Natural killer cell (primary cell): ENCODE measurements around the gene FBXL17. TPM values are rescaled to one million over a fixed set of nuclear protein-coding genes. Genes with fewer than 3 reads are reported as not detected.

Source experiments
- ATAC-seq, 3 donors: fragments of 150-1000 bp in 2 of 3; fragments of 200-7000 bp in 1 of 3; cut with Tn5 transposase; 1 replicate in 1 of 3; 2 replicates in 2 of 3; pipeline ENCODE4 v1.10.0; 2021; ENCODE audit warnings: mild to moderate bottlenecking in 2 of 3, moderate library complexity in 2 of 3
- DNase-seq, 2 donors: peaks; one replicate each; pipeline versions ENCODE4 v3.0.0 to v3.0.0-alpha.2; 2013 to 2021; ENCODE audit warnings: mixed read lengths in 1 of 2
- H3K27ac ChIP-seq: one replicate; pipeline ENCODE4 v1.5.1; 2013; ENCODE audit warnings: mild to moderate bottlenecking, low read length
- H3K27me3 ChIP-seq: one replicate; pipeline ENCODE4 v1.6.1; 2013; ENCODE audit warnings: low read length; ENCODE audit not compliant: control insufficient read depth, insufficient read depth
- H3K36me3 ChIP-seq: one replicate; pipeline ENCODE4 v1.6.1; 2013; ENCODE audit warnings: low read length; ENCODE audit not compliant: control insufficient read depth, insufficient read depth
- H3K4me1 ChIP-seq: one replicate; pipeline ENCODE4 v1.6.1; 2013; ENCODE audit warnings: low read length; ENCODE audit not compliant: control insufficient read depth, insufficient read depth
- H3K4me3 ChIP-seq: one replicate; pipeline ENCODE4 v1.5.1; 2013; ENCODE audit warnings: low read length
- H3K9me3 ChIP-seq: one replicate; pipeline ENCODE4 v1.6.1; 2013; ENCODE audit warnings: low read length; ENCODE audit not compliant: control insufficient read depth, insufficient read depth
- H3K27ac Mint-ChIP-seq, 2 donors: one replicate each; pipeline ENCODE4 v1.8.0; 2022; ENCODE audit warnings: mild to moderate bottlenecking in 2 of 2, mixed read lengths in 2 of 2, moderate library complexity in 1 of 2
- H3K27me3 Mint-ChIP-seq, 2 donors: one replicate each; pipeline ENCODE4 v1.8.0; 2022; ENCODE audit warnings: low read depth in 2 of 2, mixed read lengths in 2 of 2
- H3K36me3 Mint-ChIP-seq: one replicate; pipeline ENCODE4 v1.8.0; 2022; ENCODE audit warnings: mixed read lengths
- H3K4me1 Mint-ChIP-seq, 2 donors: one replicate each; pipeline ENCODE4 v1.8.0; 2022; ENCODE audit warnings: mixed read lengths in 2 of 2
- H3K4me3 Mint-ChIP-seq: one replicate; pipeline ENCODE4 v1.8.0; 2022; ENCODE audit warnings: mild to moderate bottlenecking, moderate library complexity, mixed read lengths
- H3K9me3 Mint-ChIP-seq, 2 donors: one replicate each; pipeline ENCODE4 v1.8.0; 2022; ENCODE audit warnings: mixed read lengths in 2 of 2
- CTCF ChIP-seq: fragments of 200-600 bp; IDR thresholded peaks from one replicate; pipeline ENCODE4 v1.8.0; 2022; ENCODE audit warnings: antibody characterized with exemption
- WGBS: methylation state at CpG from one replicate; pipeline ENCODE4 v1.1.7; 2013; ENCODE audit warnings: missing lambda C conversion rate; ENCODE audit not compliant: insufficient coverage; 5-methylcytosine and 5-hydroxymethylcytosine counted together
- intact Hi-C: fragments of 100-400 bp; cut with micrococcal nuclease; formaldehyde crosslinking; loops from one replicate; pipeline ENCODE4 v1.14.2; 2022
- total RNA-seq, 4 donors: library from RNA; stranded (reverse); fragments of 120-200 nt in 1 of 4; gene quantifications; one replicate each; pipeline versions ENCODE4 v1.2.3 to v1.2.4, GENCODE V29; 2013 to 2022

The FBXL17 gene
- total RNA-seq, 3 donors from 2014 or later (not counting 1 experiment from before 2014, with no cell fraction given), result 34.2 to 46.8 (median 34.9) TPM

- 85% methylated on average over 6 of the region's 6 CpGs for WGBS
- Mint-ChIP-seq H3K4me1 (no peaks in the 10 kb centered on the region), H3K36me3 (no peaks in the 10 kb centered on the region), H3K27me3 (peaks cover 9 to 32% of the 10 kb centered on the region in 2 donors), H3K9me3 (no peaks in the 10 kb centered on the region), H3K27ac (no peak overlapping the region), H3K4me3 (no peak overlapping the region)
- no peaks in the 10 kb centered on the region for H3K9me3 ChIP-seq
- H3K4me3 ChIP-seq, result no peak overlapping the region
- DNase-seq (no peak), ATAC-seq (no peak)
- H3K27ac ChIP-seq, result no peak overlapping the region
- no peaks in the 10 kb centered on the region for H3K27me3 ChIP-seq
- H3K36me3 ChIP-seq, result no peaks in the 10 kb centered on the region
- no peaks in the 10 kb centered on the region for H3K4me1 ChIP-seq
- no peak for TF ChIP-seq CTCF
- intact Hi-C loops, result no loop called here
Measured at GRCh38 chr5:107826311-107827000, 555.4 kb downstream of the FBXL17 start.

- Histone ChIP-seq H3K9me3 (no peaks in the 10 kb centered on the region), H3K27me3 (no peaks in the 10 kb centered on the region), H3K36me3 (no peaks in the 10 kb centered on the region), H3K4me1 (no peaks in the 10 kb centered on the region), H3K27ac (no peak overlapping the region), H3K4me3 (no peak overlapping the region)
- WGBS, result 100% methylated on average over 1 of the region's 1 CpG
- Mint-ChIP-seq H3K36me3 (no peaks in the 10 kb centered on the region), H3K4me1 (no peaks in the 10 kb centered on the region), H3K27ac (no peak overlapping the region), H3K9me3 (no peaks in the 10 kb centered on the region), H3K27me3 (peaks cover 6 to 15% of the 10 kb centered on the region in 2 donors), H3K4me3 (no peak overlapping the region)
- TF ChIP-seq CTCF, result no peak
- DNase-seq, result no peak
- ATAC-seq, result no peak
- intact Hi-C loops, result no loop called here
Measured at GRCh38 chr5:107824821-107825220, 557.1 kb downstream of the FBXL17 start.

GRCh38 chr5:107821288-107821687 lies 560.6 kb downstream of the FBXL17 start:
- Histone ChIP-seq H3K4me1 (no peaks in the 10 kb centered on the region), H3K4me3 (no peak overlapping the region), H3K36me3 (no peaks in the 10 kb centered on the region), H3K27ac (no peak overlapping the region), H3K9me3 (no peaks in the 10 kb centered on the region), H3K27me3 (no peaks in the 10 kb centered on the region)
- no peaks in the 10 kb centered on the region for H3K36me3 Mint-ChIP-seq
- intact Hi-C loops, result no loop called here
- H3K9me3 Mint-ChIP-seq, result no peaks in the 10 kb centered on the region
- no peak for ATAC-seq
- peaks cover under 1 to 3% of the 10 kb centered on the region in 2 donors for H3K27me3 Mint-ChIP-seq
- H3K27ac Mint-ChIP-seq, result no peak overlapping the region
- no peak overlapping the region for H3K4me3 Mint-ChIP-seq
- DNase-seq, result no peak
- H3K4me1 Mint-ChIP-seq, result no peaks in the 10 kb centered on the region
- TF ChIP-seq CTCF, result no peak
- 89% methylated on average over 3 of the region's 3 CpGs for WGBS

GRCh38 chr5:107820429-107820828 lies 561.5 kb downstream of the FBXL17 start:
- H3K27me3 ChIP-seq, result no peaks in the 10 kb centered on the region
- intact Hi-C loops, result no loop called here
- H3K27ac ChIP-seq, result no peak overlapping the region
- H3K36me3 Mint-ChIP-seq, result no peaks in the 10 kb centered on the region
- H3K9me3 Mint-ChIP-seq, result no peaks in the 10 kb centered on the region
- peaks cover 0 to 3% of the 10 kb centered on the region in 2 donors for H3K27me3 Mint-ChIP-seq
- TF ChIP-seq CTCF, result no peak
- DNase-seq (no peak), ATAC-seq (no peak)
- no peaks in the 10 kb centered on the region for H3K4me1 Mint-ChIP-seq
- H3K27ac Mint-ChIP-seq, result no peak overlapping the region
- no peaks in the 10 kb centered on the region for H3K4me1 ChIP-seq
- WGBS, result 80% methylated on average over 4 of the region's 4 CpGs
- H3K4me3 Mint-ChIP-seq, result no peak overlapping the region
- H3K9me3 ChIP-seq, result no peaks in the 10 kb centered on the region
- H3K36me3 ChIP-seq, result no peaks in the 10 kb centered on the region
- H3K4me3 ChIP-seq, result no peak overlapping the region
